Activated naive CD4-positive, alpha-beta T cell treated with anti-CD3 and anti-CD28 coated beads, Interleukin-2, amount 50 U/mL, for 16 hours (primary cell): ENCODE data around the gene B4GALT5.
"Not testable (repeated sequence)": the region's sequence is repeated elsewhere in the genome, so short reads cannot be mapped to it uniquely, and the experiment has no call there.

Experiments used
- DNase-seq: peaks from one replicate; pipeline ENCODE4 v3.0.0-alpha.2; 2020

The B4GALT5 gene

GRCh38 chr20:49676581-49677291, 36.9 kb downstream of the B4GALT5 start:
- no peak for DNase-seq

- DNase-seq: no peak
Measured at GRCh38 chr20:49675368-49676151, 38.1 kb downstream of the B4GALT5 start.

GRCh38 chr20:49674383-49675352, 39.0 kb downstream of the B4GALT5 start:
- no peak for DNase-seq

- no peak for DNase-seq
Measured at GRCh38 chr20:49672096-49672664, 41.5 kb downstream of the B4GALT5 start.

DNA sequence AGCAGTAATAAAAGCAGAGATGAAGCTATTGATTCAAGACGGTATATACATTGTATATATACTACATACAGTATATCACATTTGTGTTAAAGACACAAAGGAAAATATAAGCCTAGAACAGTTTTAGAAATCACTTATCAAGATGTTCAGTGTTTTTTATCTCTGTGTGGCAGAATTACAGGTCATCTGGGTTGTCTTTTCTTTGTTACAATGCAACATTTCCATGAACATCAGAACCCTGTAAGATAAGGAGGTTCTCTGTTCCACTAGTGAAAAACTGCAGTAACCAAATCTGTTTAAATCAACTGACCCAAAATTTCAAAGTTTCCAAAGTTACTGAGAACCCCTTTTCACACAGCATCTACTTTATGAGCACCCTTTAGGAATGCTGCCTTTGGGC, 42.2 kb downstream of the B4GALT5 start:
- no peak for DNase-seq

- DNase-seq: no peak
Measured at GRCh38 chr20:49669601-49670189, 44.0 kb downstream of the B4GALT5 start.

DNA sequence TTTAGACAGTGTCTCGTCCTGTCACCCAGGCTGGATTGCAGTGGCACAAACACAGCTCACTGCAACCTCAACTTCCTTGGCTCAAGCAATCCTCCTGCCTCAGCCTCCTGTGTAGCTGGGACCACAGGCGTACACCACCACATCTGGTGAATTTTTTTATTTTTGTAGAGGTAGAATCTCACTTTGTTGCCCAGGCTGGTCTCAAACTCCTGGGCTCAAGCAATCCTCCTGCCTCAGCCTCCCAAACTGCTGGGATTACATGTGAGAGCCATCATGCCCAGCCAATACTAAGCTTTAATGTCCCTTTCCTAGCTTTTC, 44.8 kb downstream of the B4GALT5 start:
- not testable (repeated sequence) for DNase-seq

DNA sequence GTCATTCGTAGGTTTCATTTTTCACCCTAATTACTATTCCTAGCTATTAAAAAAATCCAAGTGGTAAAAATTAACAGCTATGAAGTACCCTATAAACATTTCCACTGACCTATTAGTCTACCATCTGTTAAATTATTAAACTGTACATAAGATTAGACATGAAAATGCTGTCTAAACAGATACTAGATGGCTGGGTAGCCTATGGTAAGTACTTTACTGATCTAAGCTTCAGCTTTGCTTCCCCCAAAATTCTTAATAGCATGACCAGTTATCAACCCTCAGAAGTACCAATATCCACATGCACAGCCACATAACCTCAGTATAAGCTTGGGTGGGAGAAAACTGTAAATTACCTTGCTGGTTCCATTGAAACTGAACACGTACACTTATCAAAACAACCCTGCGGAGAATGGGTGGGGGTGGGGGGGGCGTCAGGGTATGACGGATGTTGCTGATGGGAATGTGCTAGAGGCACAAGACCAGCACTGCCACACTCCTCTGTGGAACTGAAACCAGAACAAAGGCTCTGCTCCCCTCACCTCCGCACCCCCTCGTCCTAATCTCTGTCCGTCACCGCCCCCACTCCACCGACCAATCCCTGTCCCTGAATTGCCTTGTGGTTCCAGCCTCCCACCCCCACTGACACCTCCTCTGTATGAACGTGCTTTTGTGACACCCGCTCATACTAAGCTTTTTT, 45.3 kb downstream of the B4GALT5 start:
- DNase-seq: peak; percentile 12

DNA sequence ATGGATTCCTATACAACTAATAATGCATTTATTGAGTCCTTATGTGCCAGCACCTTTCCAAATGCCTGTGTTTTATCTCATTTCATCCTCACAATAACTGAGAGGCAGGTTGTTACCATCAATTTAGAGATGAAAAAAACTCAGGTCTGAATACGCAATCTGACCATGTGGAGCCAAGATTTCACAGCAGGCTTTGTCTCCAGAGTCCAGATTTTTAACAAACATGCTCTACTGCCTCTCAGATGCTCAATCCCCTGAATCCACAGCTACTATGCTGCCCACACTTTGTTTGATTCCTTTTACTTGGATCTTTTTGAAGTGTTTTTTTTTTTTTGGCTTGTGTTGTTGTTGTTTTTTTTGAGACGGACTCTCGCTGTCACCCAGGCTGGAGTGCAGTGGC, 46.8 kb downstream of the B4GALT5 start:
- DNase-seq: no peak

DNA sequence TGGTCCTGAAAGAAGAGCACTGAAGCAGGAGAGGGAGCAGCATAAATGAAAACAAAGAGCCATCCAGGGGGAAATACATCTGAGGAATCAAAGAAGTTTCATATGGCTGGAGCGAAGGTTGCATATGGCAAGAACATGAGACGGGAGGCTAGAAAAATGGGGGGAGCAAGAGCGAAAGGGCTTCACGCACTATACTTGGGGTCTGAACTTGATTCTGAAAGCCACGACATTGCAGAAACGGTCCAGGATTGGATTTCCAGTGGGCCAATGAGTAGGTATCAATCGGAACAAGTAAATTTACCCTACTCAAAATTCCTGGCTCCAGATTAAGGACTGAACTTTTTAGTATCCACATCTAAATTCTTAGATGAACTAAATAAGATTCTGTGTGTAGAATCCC, 47.9 kb downstream of the B4GALT5 start:
- DNase-seq: no peak

DNA sequence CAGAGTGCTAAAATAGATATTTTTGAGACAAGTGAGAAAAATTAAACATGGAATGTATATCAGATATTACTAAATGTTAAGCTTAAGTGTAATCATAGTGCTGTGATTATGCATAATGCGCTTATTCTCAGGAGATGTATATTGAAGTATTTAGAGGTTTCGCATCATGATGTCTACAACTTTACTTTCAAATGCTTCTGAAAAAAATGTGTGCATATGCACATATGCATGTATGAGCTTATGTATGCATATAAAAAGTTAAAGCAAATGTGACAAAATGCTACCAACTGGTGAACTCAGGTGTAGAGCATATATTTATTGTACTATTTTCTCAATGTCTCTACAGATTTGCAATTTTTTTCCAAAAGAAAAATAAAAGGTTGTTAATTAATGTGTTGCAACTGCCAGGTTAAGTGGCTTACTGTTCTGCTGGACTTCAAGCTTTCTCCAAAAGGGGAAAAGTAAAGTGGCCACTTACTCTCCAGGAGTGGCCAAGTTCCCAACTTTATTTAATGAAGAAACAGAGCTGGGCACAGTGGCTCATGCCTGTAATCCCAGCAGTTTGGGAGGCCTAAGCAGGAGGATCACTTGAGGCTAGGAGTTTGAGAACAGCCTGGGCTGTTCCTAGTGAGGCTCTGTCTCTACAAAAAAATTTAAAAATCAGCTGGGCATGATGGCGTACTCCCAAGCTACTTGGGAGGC, 48.9 kb downstream of the B4GALT5 start:
- no peak for DNase-seq

DNA sequence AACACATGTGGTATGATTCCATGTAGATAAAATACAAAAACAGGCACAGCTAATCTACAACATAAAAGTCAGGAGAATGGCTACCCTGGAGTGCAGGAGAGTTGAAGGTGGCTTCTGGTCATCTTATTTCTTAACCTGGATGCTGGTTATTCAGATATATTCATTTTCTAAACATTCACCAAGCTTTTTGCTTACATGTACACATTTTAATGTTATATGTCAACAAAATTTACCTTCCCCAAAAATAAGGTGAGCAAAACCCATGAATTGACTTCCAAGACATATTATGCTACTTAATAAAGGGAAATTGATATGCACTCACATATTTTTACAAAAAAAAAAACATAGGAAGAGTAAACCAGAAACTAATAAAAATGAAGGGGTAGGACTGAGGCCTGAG, 50.6 kb downstream of the B4GALT5 start:
- no peak for DNase-seq

DNA sequence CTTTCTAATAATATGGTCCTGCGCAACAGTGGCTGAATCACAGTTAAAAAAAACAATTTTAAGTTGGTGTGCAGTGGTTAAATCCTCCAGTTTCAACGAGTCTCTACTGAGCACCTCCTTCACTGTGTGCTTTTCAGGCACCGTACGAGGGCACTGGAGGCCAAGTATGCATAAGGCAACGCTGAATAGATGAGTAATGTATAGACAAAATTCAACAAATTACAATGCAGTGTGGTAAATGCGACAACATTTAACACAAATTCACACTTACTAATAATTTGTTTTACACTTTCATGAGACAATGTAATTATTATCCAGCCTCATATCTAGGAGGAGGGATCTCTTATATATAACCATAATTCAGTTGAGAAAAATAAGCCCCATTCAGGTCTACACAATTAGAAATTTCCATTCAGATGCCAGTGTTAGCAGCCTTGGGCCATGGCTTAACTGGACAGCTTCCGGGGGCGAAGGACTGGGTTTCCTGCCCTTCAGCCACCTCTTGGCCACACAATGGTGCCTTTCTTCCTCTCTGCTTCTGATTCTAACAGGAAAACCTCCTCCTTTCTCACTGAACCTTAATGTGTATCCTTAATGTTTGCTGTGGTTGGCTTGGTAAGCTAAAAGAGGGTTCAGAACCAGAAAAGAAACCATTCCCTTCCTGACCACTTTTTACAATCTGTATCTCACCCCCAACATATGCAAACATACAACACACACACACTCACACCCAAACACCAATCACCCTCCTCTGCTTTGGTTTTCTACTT, 51.9 kb downstream of the B4GALT5 start:
- DNase-seq: no peak

DNA sequence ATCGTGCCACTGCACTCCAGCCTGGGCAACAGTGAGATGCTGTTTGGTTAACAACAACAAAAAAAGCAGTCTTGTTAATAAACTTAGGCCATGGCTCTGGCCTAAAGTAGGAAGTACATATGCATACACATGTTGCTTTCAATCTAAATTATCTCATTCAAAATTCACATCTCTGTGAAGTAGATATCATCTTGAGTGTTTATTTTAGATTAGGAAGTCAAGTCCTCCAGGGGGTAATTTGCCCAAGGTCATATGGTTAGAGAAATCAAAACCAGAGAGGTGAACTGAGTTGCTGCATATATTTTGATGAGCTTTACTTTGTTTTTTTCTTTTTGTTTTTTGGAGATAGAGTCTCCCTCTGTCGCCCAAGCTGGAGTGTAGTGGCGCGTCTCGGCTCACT, 52.8 kb downstream of the B4GALT5 start:
- no peak for DNase-seq

DNA sequence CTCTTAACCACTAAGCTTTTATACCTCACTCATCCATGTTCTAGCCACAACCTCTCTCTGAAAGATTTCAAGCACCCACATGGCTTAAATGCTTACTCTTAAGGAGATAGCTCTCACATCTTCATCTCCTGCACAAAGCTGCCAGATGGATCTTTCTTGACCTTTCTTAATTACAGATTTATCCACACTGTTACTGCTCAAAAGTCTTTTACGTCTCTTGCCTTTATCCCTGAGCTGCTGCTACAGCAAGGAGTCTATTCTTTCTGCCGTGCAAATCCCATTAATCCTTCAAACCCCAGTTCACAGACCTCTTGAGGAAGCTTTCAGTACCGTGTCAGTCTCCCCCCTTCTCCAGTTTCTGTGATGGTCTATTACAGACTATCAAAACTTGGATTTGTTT, 54.6 kb downstream of the B4GALT5 start:
- DNase-seq: no peak

GRCh38 chr20:49658508-49658907, 55.2 kb downstream of the B4GALT5 start:
- no peak for DNase-seq

GRCh38 chr20:49657118-49657901, 56.4 kb downstream of the B4GALT5 start:
- DNase-seq: no peak

DNA sequence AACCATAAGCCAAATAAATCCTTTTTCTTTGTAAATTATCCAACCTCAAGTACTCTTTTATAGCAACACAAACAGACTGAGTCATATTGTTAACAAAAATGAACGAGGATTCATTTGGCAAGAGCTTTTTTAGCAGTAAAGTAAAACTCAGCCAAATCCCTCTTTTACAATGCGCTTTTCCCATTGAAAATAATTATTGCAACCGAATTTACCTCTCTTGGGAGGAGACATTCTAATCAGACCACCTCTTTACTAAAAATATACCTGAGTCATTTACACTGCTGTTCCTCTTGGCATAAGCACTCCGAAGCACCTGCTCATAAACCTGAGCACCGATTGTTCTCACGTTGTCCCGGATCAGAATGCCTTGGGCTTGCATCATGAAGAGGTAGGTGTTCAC, 57.4 kb downstream of the B4GALT5 start:
- no peak for DNase-seq

- no peak for DNase-seq
Measured at GRCh38 chr20:49653925-49654434, 59.7 kb downstream of the B4GALT5 start.

- DNase-seq: no peak
Measured at GRCh38 chr20:49649672-49650071, 64.0 kb downstream of the B4GALT5 start.
